T-cell (primary cell): Measurements from ENCODE around the gene ACMSD. TPM values are rescaled to one million over a fixed set of nuclear protein-coding genes. Genes with fewer than 3 reads are reported as not detected.
"Not testable (repeated sequence)": the region's sequence is repeated elsewhere in the genome, so short reads cannot be mapped to it uniquely, and the experiment has no call there.

Experiments
- ATAC-seq, 4 experiments: fragments of 200-7000 bp in 3 of 4; fragments of 150-1000 bp in 1 of 4; cut with Tn5 transposase; replicated peaks in 1 of 4; 1 replicate in 3 of 4; 2 replicates in 1 of 4; pipeline ENCODE4 v1.10.0; 2021; ENCODE audit warnings: moderate library complexity in 3 of 4, mild to moderate bottlenecking in 2 of 4, moderate number of reproducible peaks in 1 of 4
- CTCF ChIA-PET, 2 donors: fragments of 300-600 bp; sonication (Branson Sonifier 250); formaldehyde crosslinking; loops; one replicate each; lab custom pipeline; 2022; ENCODE audit warnings: antibody characterized with exemption in 2 of 2; lab: Charles Lee
- POLR2A ChIA-PET, 2 donors: fragments of 300-600 bp; sonication (Branson Sonifier 250); formaldehyde crosslinking; loops; one replicate each; lab custom pipeline; 2022; ENCODE audit warnings: antibody characterized with exemption in 2 of 2; lab: Charles Lee
- DNase-seq, 35 experiments: peaks; one replicate each; pipeline versions ENCODE4 v3.0.0 to v3.0.0-alpha.2; 2013 to 2023
- H3K27ac ChIP-seq: one replicate; pipeline ENCODE4 v1.5.1; 2013; ENCODE audit warnings: low read length
- H3K27me3 ChIP-seq, 2 experiments: replicated peaks in 1 of 2; 1 replicate in 1 of 2; 2 replicates in 1 of 2; pipeline versions ENCODE4 v1.6.1 to v1.7.0; 2013; ENCODE audit warnings: low read length in 1 of 2, mixed read lengths in 1 of 2; ENCODE audit not compliant: control insufficient read depth in 2 of 2, insufficient read depth in 2 of 2; ENCODE audit errors: extremely low read depth in 1 of 2
- H3K36me3 ChIP-seq, 2 donors: 1 replicate in 1 of 2; 2 replicates in 1 of 2; pipeline versions ENCODE4 v1.6.1 to v1.7.0; 2013; ENCODE audit warnings: low read length in 1 of 2; ENCODE audit not compliant: control insufficient read depth in 2 of 2, insufficient read depth in 1 of 2; ENCODE audit errors: extremely low read depth in 1 of 2
- H3K4me1 ChIP-seq, 2 experiments: 1 replicate in 1 of 2; 2 replicates in 1 of 2; pipeline versions ENCODE4 v1.6.1 to v1.7.0; 2013; ENCODE audit warnings: low read length in 2 of 2, mixed read lengths in 1 of 2; ENCODE audit not compliant: insufficient read depth in 2 of 2, control insufficient read depth in 1 of 2; ENCODE audit errors: extremely low read depth in 1 of 2
- H3K4me3 ChIP-seq, 2 donors: 1 replicate in 1 of 2; 2 replicates in 1 of 2; pipeline versions ENCODE4 v1.5.1 to v1.7.0; 2013; ENCODE audit warnings: mild to moderate bottlenecking in 2 of 2, low read length in 1 of 2, moderate library complexity in 1 of 2; ENCODE audit not compliant: control insufficient read depth in 1 of 2; ENCODE audit errors: extremely low read depth in 1 of 2
- H3K9me3 ChIP-seq: 2 replicates; pipeline ENCODE4 v1.7.0; 2013
- H3K27ac Mint-ChIP-seq, 2 donors: one replicate each; pipeline ENCODE4 v1.8.0; 2020 to 2021; ENCODE audit warnings: mild to moderate bottlenecking in 2 of 2, mixed read lengths in 2 of 2
- H3K27me3 Mint-ChIP-seq, 2 donors: one replicate each; pipeline ENCODE4 v1.8.0; 2021 to 2022; ENCODE audit warnings: mixed read lengths in 2 of 2
- H3K36me3 Mint-ChIP-seq: one replicate; pipeline ENCODE4 v1.8.0; 2021; ENCODE audit warnings: mixed read lengths
- H3K4me1 Mint-ChIP-seq, 3 donors: one replicate each; pipeline ENCODE4 v1.8.0; 2020 to 2022; ENCODE audit warnings: mixed read lengths in 3 of 3, mild to moderate bottlenecking in 1 of 3
- H3K4me3 Mint-ChIP-seq, 3 donors: one replicate each; pipeline ENCODE4 v1.8.0; 2020 to 2022; ENCODE audit warnings: mild to moderate bottlenecking in 3 of 3, mixed read lengths in 3 of 3, moderate library complexity in 3 of 3
- H3K9me3 Mint-ChIP-seq, 3 donors: one replicate each; pipeline ENCODE4 v1.8.0; 2020 to 2022; ENCODE audit warnings: mixed read lengths in 3 of 3
- WGBS: methylation state at CpG from one replicate; pipeline ENCODE4 v1.1.5; 2013; ENCODE audit warnings: missing lambda C conversion rate; ENCODE audit not compliant: insufficient coverage; 5-methylcytosine and 5-hydroxymethylcytosine counted together
- total RNA-seq, 35 experiments: library from RNA in 6 of 35; stranded (reverse) in 6 of 35; fragments of 120-200 nt in 1 of 35; gene quantifications; one replicate each; pipeline versions ENCODE4 v1.2.1 to v1.2.4 and lab custom pipeline; 2013 to 2026

ACMSD gene
- total RNA-seq, 5 donors from 2014 or later (not counting 1 experiment from before 2014, with no cell fraction given): 0.20 TPM; not detected in 4

DNA sequence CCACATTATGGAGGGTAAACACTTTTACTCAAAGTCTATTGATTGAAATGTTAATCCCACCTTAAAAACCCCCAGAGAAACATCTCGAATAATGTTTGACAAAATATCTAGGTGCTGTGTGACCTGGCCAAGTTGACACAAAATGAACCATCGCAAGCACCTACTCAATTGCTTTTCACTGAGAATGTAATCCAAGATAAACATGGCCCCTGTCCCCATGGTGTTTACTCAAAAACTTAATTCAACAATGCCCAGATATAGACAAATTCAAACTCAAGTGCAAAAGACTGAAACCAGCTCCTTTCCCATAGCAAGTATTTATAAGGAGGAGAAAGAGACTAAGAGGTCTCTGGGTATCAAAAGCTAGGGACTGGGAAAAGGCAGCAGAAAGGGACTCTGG lies 15.0 kb upstream of the ACMSD start:
- no peaks in the 10 kb centered on the region for H3K36me3 ChIP-seq
- ATAC-seq (no peak), DNase-seq (no peak)
- H3K27ac ChIP-seq: no peak overlapping the region
- POLR2A ChIA-PET: no interaction called here
- Mint-ChIP-seq H3K27ac (no peak overlapping the region), H3K9me3 (no peaks in the 10 kb centered on the region), H3K36me3 (no peaks in the 10 kb centered on the region), H3K4me1 (no peaks in the 10 kb centered on the region), H3K27me3 (peaks cover 15 to 17% of the 10 kb centered on the region in 2 donors), H3K4me3 (no peak overlapping the region)
- WGBS: 86% methylated on average over 1 of the region's 2 CpGs
- CTCF ChIA-PET: no interaction called here
- no peaks in the 10 kb centered on the region for H3K9me3 ChIP-seq
- no peaks in the 10 kb centered on the region for H3K4me1 ChIP-seq
- peaks cover 0 to 3% of the 10 kb centered on the region in 2 experiments for H3K27me3 ChIP-seq
- H3K4me3 ChIP-seq: no peak overlapping the region

- Histone ChIP-seq H3K27ac (no peak overlapping the region), H3K36me3 (no peaks in the 10 kb centered on the region), H3K27me3 (peaks cover 0 to 3% of the 10 kb centered on the region in 2 experiments), H3K4me3 (no peak overlapping the region), H3K4me1 (no peaks in the 10 kb centered on the region), H3K9me3 (no peaks in the 10 kb centered on the region)
- DNase-seq (no peak), ATAC-seq (no peak)
- CTCF ChIA-PET: no interaction called here
- Mint-ChIP-seq H3K9me3 (no peaks in the 10 kb centered on the region), H3K36me3 (no peaks in the 10 kb centered on the region), H3K27me3 (peaks cover 15 to 17% of the 10 kb centered on the region in 2 donors), H3K27ac (no peak overlapping the region), H3K4me3 (no peak overlapping the region), H3K4me1 (no peaks in the 10 kb centered on the region)
- POLR2A ChIA-PET: no interaction called here
- WGBS: 85% methylated on average over 2 of the region's 2 CpGs
These were observed 14.6 kb upstream of the ACMSD start for GRCh38 chr2:134823832-134824231.

GRCh38 chr2:134825716-134826115 lies 12.7 kb upstream of the ACMSD start:
- not testable (repeated sequence) for DNase-seq, H3K4me3 Mint-ChIP-seq

GRCh38 chr2:134835471-134835870 lies 2.9 kb upstream of the ACMSD start:
- Mint-ChIP-seq H3K9me3 (peaks cover 0 to 29% (median 7%) of the 10 kb centered on the region in 3 donors), H3K36me3 (no peaks in the 10 kb centered on the region), H3K27ac (no peak overlapping the region), H3K4me3 (no peak overlapping the region), H3K4me1 (no peaks in the 10 kb centered on the region), H3K27me3 (peaks cover 0 to 17% of the 10 kb centered on the region in 2 donors)
- no peaks in the 10 kb centered on the region for H3K27me3 ChIP-seq
- H3K27ac ChIP-seq: no peak overlapping the region
- ChIA-PET CTCF (no interaction called here), POLR2A (no interaction called here)
- no peaks in the 10 kb centered on the region for H3K36me3 ChIP-seq
- H3K4me1 ChIP-seq: no peaks in the 10 kb centered on the region
- no peak for DNase-seq
- no peak for ATAC-seq
- whole genome bisulfite sequencing: no CpG with 5 or more reads among the region's 1 CpG
- no peaks in the 10 kb centered on the region for H3K9me3 ChIP-seq
- H3K4me3 ChIP-seq: no peak overlapping the region

More at GRCh38 chr2:134825716-134826115, 12.7 kb upstream of the ACMSD start:
- H3K4me3 ChIP-seq, H3K4me1 Mint-ChIP-seq, ATAC-seq, H3K27me3 ChIP-seq, POLR2A ChIA-PET, H3K36me3 Mint-ChIP-seq, H3K36me3 ChIP-seq, CTCF ChIA-PET, H3K9me3 ChIP-seq, H3K4me1 ChIP-seq, H3K27ac Mint-ChIP-seq, H3K9me3 Mint-ChIP-seq, H3K27ac ChIP-seq: not testable (repeated sequence)
- H3K27me3 Mint-ChIP-seq: peaks cover 15 to 17% of the 10 kb centered on the region in 2 donors
- no CpG with 5 or more reads among the region's 13 CpGs for WGBS

DNA sequence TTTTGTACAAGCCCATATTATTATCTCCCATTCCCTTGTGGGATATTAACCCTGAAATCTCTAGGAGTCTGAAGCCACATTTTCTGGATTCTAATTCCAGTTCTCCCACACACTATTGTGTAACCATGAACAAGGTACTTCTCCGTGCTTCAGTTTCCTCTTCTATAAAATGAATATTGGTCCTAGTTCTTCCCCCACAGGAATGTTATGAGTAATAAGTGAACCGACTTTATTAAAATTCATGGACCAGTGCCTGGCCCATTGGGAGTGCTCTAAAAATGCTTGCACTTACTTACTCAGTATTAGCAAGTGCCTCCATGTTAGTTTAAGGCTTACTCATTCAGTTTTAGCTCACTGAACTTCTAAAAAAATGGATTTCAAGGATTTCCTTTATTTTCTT lies 1.4 kb upstream of the ACMSD start:
- H3K4me3 ChIP-seq: no peak overlapping the region
- CTCF ChIA-PET: interaction anchor here in 1 of 2 donors (0.5 kb wide), 1 partner anchor 8 kb away, joined by 3 read pairs; no protein-coding TSS in a partner anchor
- no peak for DNase-seq
- no peak overlapping the region for H3K27ac ChIP-seq
- Mint-ChIP-seq H3K27ac (no peak overlapping the region), H3K4me1 (no peaks in the 10 kb centered on the region), H3K27me3 (peaks cover 3 to 17% of the 10 kb centered on the region in 2 donors), H3K36me3 (no peaks in the 10 kb centered on the region), H3K4me3 (no peak overlapping the region), H3K9me3 (peaks cover 0 to 23% (median 7%) of the 10 kb centered on the region in 3 donors)
- H3K27me3 ChIP-seq: no peaks in the 10 kb centered on the region
- no peaks in the 10 kb centered on the region for H3K36me3 ChIP-seq
- H3K9me3 ChIP-seq: no peaks in the 10 kb centered on the region
- POLR2A ChIA-PET: no interaction called here
- no CpG with 5 or more reads among the region's 2 CpGs for WGBS
- ATAC-seq: no peak
- H3K4me1 ChIP-seq: no peaks in the 10 kb centered on the region

DNA sequence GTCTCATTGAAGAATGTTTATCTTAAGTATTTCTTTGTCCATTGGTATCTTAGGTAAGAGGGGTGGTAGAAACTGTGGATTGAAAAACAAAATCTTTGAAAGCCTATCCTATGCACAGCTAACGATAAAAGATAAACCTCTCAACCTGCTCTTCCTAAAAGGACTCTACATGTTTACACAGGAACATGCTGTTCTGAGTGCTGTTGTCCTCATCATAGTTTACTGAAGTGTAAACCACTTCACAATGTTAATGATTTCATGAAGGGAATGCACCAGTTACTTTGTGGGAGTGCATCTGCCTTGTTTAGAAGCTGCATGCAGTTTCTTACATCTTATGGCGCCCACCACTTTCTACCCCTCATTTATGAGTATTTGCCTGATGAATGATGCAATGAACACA lies 1.2 kb downstream of the ACMSD start:
- Mint-ChIP-seq H3K36me3 (no peaks in the 10 kb centered on the region), H3K4me1 (no peaks in the 10 kb centered on the region), H3K9me3 (peaks cover 0 to 23% (median 7%) of the 10 kb centered on the region in 3 donors), H3K4me3 (no peak overlapping the region), H3K27me3 (peaks cover 3 to 15% of the 10 kb centered on the region in 2 donors), H3K27ac (no peak overlapping the region)
- ChIA-PET CTCF (interaction anchor here in 1 of 2 donors (0.6 kb wide), 1 partner anchor 182 kb away, joined by 3 read pairs; no protein-coding TSS in a partner anchor), POLR2A (no interaction called here)
- WGBS: no CpG with 5 or more reads among the region's 2 CpGs
- Histone ChIP-seq H3K36me3 (no peaks in the 10 kb centered on the region), H3K4me3 (no peak overlapping the region), H3K4me1 (no peaks in the 10 kb centered on the region), H3K27ac (no peak overlapping the region), H3K27me3 (no peaks in the 10 kb centered on the region), H3K9me3 (no peaks in the 10 kb centered on the region)
- DNase-seq: no peak
- no peak for ATAC-seq
